ENCODE measurements around the gene HLA-DMA. TPM values are rescaled to one million over a fixed set of nuclear protein-coding genes. Genes with fewer than 3 reads are reported as not detected.
A peak's percentile ranks its signal among the peaks of the same experiment; 100 is the strongest.
"Not testable (repeated sequence)": the region's sequence is repeated elsewhere in the genome, so short reads cannot be mapped to it uniquely, and the experiment has no call there.

Gene HLA-DMA
- total RNA-seq, 4 donors from 2014 or later: 4.7 to 36.4 (median 12.6) TPM

DNA sequence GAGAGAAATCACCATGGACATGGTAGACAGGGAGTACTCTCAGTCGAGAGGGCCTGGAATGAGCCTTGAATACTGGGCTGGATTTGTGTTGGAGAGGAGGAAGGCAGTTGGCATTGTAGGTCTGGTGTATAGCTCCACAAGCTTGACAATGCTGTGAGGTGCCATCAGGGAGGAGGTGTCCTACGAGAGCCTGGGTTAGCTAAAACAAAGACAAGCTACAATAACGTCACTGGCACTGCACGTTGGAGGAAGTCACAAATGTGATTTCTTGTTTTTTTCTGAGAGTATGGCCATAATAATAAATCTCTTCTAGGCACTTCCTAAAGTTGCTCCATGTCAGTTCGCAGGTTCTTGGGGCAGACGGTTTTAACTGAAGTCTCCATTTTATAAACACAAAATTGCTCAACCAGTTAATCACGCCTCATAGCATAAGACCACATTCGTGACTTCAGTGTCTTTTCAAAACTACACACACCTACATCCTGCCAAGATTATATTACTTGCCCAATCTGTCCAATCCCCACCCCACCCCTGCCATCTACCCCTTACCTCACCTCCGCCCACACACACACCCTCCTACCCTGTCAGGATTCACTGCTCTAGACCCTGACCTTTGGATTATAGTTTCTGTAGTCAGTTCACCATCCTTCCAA lies 7.7 kb downstream of the HLA-DMA start:
- Histone ChIP-seq H3K4me1 (peaks cover 0 to 23% (median 13%) of the 10 kb centered on the region in 3 donors), H3K36me3 (no peaks in the 10 kb centered on the region), H3K27me3 (peaks cover 0 to 1% (median 0%) of the 10 kb centered on the region in 4 donors), H3K9me3 (no peaks in the 10 kb centered on the region), H3K4me3 (no peak overlapping the region), H3K27ac (peak overlapping the region in 3 of 4 donors; percentile 16 to 72 (median 53))
- WGBS, 2 donors: 66 to 74% methylated on average over 9 of the region's 9 CpGs
- DNase-seq: no peak
- intact Hi-C loops (cut with DNase I): no loop called here
- peak in 1 of 4 donors; percentile 10 for TF ChIP-seq POLR2A (IDR thresholded peaks at IDR 0.05)
- no peak for TF ChIP-seq CTCF (IDR thresholded peaks at IDR 0.05)

GRCh38 chr6:32943864-32944649 lies 8.8 kb downstream of the HLA-DMA start:
- no peak for DNase-seq
- Histone ChIP-seq H3K36me3 (no peaks in the 10 kb centered on the region), H3K9me3 (no peaks in the 10 kb centered on the region), H3K4me1 (peaks cover 0 to 27% (median 14%) of the 10 kb centered on the region in 3 donors), H3K4me3 (peak overlapping the region in 1 of 4 donors; percentile 38), H3K27me3 (peaks cover 0 to 5% (median 0%) of the 10 kb centered on the region in 4 donors), H3K27ac (peak overlapping the region in 2 of 4 donors; percentile 53 to 72)
- 58 to 63% methylated on average over 4 of the region's 4 CpGs for WGBS, 2 donors
- intact Hi-C loops (cut with DNase I): loop anchor here (5.0 kb wide), 1 partner anchor 38 kb away; no protein-coding TSS in a partner anchor
- TF ChIP-seq CTCF (IDR thresholded peaks at IDR 0.05) (no peak), POLR2A (IDR thresholded peaks at IDR 0.05) (peak in 1 of 4 donors; percentile 50)

DNA sequence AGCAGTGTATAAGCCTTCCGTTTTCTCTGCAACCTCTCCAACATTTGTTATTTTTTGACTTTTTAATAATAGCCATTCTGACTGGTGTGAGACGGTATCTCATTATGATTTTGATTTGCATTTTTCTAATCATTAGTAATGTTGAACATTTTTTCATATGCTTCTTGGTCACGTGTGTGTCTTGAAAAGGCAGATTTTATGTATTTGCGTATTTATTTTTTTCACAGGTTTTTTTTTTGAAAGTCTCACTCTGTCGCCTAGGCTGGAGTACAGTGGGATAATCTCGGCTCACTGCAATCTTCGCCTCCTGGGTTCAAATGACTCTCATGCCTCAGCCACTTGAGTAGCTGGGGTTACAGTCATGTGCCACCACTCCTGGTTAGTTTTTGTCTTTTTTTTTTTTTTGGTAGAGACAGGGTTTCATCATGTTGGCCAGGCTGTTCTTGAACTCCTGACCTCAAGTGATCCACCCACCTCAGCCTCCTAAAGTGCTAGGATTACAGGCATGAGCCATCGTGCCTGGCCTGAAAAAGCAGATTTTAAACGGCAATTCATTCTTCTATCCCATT lies 10.3 kb downstream of the HLA-DMA start:
- H3K27me3 ChIP-seq, H3K9me3 ChIP-seq, H3K36me3 ChIP-seq, H3K27ac ChIP-seq, H3K4me3 ChIP-seq, DNase-seq: not testable (repeated sequence)
- H3K4me1 ChIP-seq: peaks cover 0 to 27% (median 14%) of the 10 kb centered on the region in 3 donors
- intact Hi-C loops (cut with DNase I): loop anchor here (5.0 kb wide), 1 partner anchor 40 kb away; no protein-coding TSS in a partner anchor
- WGBS, 2 donors: 83 to 91% methylated on average over 9 of the region's 9 CpGs

DNA sequence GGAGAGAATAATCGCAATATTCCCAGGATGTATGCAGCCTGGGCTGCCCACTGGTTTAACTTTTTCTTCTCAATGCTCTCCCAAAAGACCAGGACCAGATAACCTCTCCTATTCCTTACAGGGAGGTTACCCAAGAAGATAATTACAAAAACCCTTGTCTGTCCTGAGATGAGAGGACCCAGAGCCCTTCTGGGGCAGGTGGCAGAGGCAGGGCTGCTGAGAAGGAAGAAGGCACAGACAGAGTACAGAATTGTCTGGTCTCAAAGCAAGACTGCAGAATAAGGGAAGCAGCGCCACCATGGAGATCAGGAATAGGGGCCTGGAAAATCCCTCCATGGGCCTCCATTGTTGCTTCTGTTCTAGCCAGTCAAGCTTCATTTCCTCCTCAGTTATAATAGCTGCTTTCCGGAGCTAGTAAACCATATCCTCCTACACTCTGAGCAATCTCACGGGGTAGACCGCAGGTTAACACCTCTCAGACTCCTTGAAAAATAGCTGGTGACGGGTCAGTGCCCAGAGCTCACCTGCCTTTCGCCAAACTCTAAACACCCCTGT lies 11.6 kb downstream of the HLA-DMA start:
- DNase-seq: no peak
- H3K27me3 ChIP-seq: peaks cover 0 to 10% (median 0%) of the 10 kb centered on the region in 4 donors
- H3K27ac ChIP-seq: peak overlapping the region; percentile 55 to 90 (median 76)
- intact Hi-C loops (cut with DNase I): loop anchor here (5.0 kb wide), 1 partner anchor 41 kb away; no protein-coding TSS in a partner anchor
- 36 to 43% methylated on average over 7 of the region's 7 CpGs for WGBS, 2 donors
- no peaks in the 10 kb centered on the region for H3K36me3 ChIP-seq
- H3K4me1 ChIP-seq: peaks cover 0 to 27% (median 14%) of the 10 kb centered on the region in 3 donors
- no peaks in the 10 kb centered on the region for H3K9me3 ChIP-seq
- H3K4me3 ChIP-seq: peak overlapping the region in 3 of 4 donors; percentile 41 to 71 (median 45)
- TF ChIP-seq POLR2A (IDR thresholded peaks at IDR 0.05): no peak
- TF ChIP-seq CTCF (IDR thresholded peaks at IDR 0.05): no peak

GRCh38 chr6:32940656-32941213 lies 12.2 kb downstream of the HLA-DMA start, which contains the start of gene HLA-DMB:
TSS of gene HLA-DMB (minus strand) at chr6:32941028. CDS start at chr6:32940807, 221 bp downstream.
- H3K4me1 ChIP-seq: peaks cover 0 to 27% (median 14%) of the 10 kb centered on the region in 3 donors
- no peaks in the 10 kb centered on the region for H3K36me3 ChIP-seq
- no peak for DNase-seq
- H3K27me3 ChIP-seq: peaks cover 0 to 12% (median 0%) of the 10 kb centered on the region in 4 donors
- intact Hi-C loops (cut with DNase I): loop anchor here (5.0 kb wide), 1 partner anchor 42 kb away; no protein-coding TSS in a partner anchor
- TF ChIP-seq POLR2A (IDR thresholded peaks at IDR 0.05) (peak in 1 of 4 donors; percentile 67), CTCF (IDR thresholded peaks at IDR 0.05) (no peak)
- H3K4me3 ChIP-seq: peak within 1 kb of the TSS; percentile 23 to 71 (median 43)
- peak within 1 kb of the TSS; percentile 55 to 90 (median 76) for H3K27ac ChIP-seq
- H3K9me3 ChIP-seq: no peaks in the 10 kb centered on the region
- 15 to 18% methylated on average over 6 of the region's 9 CpGs for WGBS, 2 donors
